Measurements from ENCODE around the gene BACH2.

BACH2 gene

GRCh38 chr6:90202156-90202555 is 94.5 kb downstream of the BACH2 start:
- no peaks in the 10 kb centered on the region for H3K9me3 ChIP-seq (ENCODE audit: severe bottlenecking)
- no peak for TF ChIP-seq CTCF (IDR thresholded peaks at IDR 0.05; ENCODE audit: poor library complexity, severe bottlenecking)
- H3K27ac ChIP-seq (ENCODE audit: poor library complexity, severe bottlenecking), result no peak overlapping the region
- no peaks in the 10 kb centered on the region for H3K27me3 ChIP-seq (ENCODE audit: insufficient read depth, poor library complexity, severe bottlenecking)
- ATAC-seq (ENCODE audit: low read depth) (no peak), DNase-seq (ENCODE audit: low spot score) (no peak)
- no peak overlapping the region for H3K4me3 ChIP-seq (ENCODE audit: severe bottlenecking)
- H3K4me1 ChIP-seq (ENCODE audit: insufficient read depth, poor library complexity, severe bottlenecking), result peaks cover 8% of the 10 kb centered on the region
- no peaks in the 10 kb centered on the region for H3K36me3 ChIP-seq (ENCODE audit: low read depth)

- Histone ChIP-seq H3K36me3 (ENCODE audit: low read depth) (no peaks in the 10 kb centered on the region), H3K9me3 (ENCODE audit: severe bottlenecking) (no peaks in the 10 kb centered on the region)
- ATAC-seq (ENCODE audit: low read depth), result no peak
Measured at GRCh38 chr6:90199900-90200299, 96.7 kb downstream of the BACH2 start.

GRCh38 chr6:90198758-90199425 is 97.8 kb downstream of the BACH2 start:
- no peak for DNase-seq (ENCODE audit: low spot score)
- TF ChIP-seq CTCF (IDR thresholded peaks at IDR 0.05; ENCODE audit: poor library complexity, severe bottlenecking), result no peak

More at GRCh38 chr6:90199900-90200299, 96.7 kb downstream of the BACH2 start:
- Histone ChIP-seq H3K27me3 (ENCODE audit: insufficient read depth, poor library complexity, severe bottlenecking) (no peaks in the 10 kb centered on the region), H3K4me1 (ENCODE audit: insufficient read depth, poor library complexity, severe bottlenecking) (peaks cover 8% of the 10 kb centered on the region), H3K27ac (ENCODE audit: poor library complexity, severe bottlenecking) (no peak overlapping the region), H3K4me3 (ENCODE audit: severe bottlenecking) (no peak overlapping the region)
- no peak for TF ChIP-seq CTCF (IDR thresholded peaks at IDR 0.05; ENCODE audit: poor library complexity, severe bottlenecking)
- no peak for DNase-seq (ENCODE audit: low spot score)

GRCh38 chr6:90197854-90198496 is 98.7 kb downstream of the BACH2 start:
- H3K36me3 ChIP-seq (ENCODE audit: low read depth), result no peaks in the 10 kb centered on the region
- H3K27me3 ChIP-seq (ENCODE audit: insufficient read depth, poor library complexity, severe bottlenecking), result no peaks in the 10 kb centered on the region
- H3K9me3 ChIP-seq (ENCODE audit: severe bottlenecking), result no peaks in the 10 kb centered on the region
- H3K4me3 ChIP-seq (ENCODE audit: severe bottlenecking), result no peak overlapping the region
- no peak for TF ChIP-seq CTCF (IDR thresholded peaks at IDR 0.05; ENCODE audit: poor library complexity, severe bottlenecking)
- DNase-seq (ENCODE audit: low spot score), result no peak
- no peak for ATAC-seq (ENCODE audit: low read depth)
- peaks cover 4% of the 10 kb centered on the region for H3K4me1 ChIP-seq (ENCODE audit: insufficient read depth, poor library complexity, severe bottlenecking)
- no peak overlapping the region for H3K27ac ChIP-seq (ENCODE audit: poor library complexity, severe bottlenecking)

More at GRCh38 chr6:90198758-90199425, 97.8 kb downstream of the BACH2 start:
- Histone ChIP-seq H3K4me3 (ENCODE audit: severe bottlenecking) (no peak overlapping the region), H3K4me1 (ENCODE audit: insufficient read depth, poor library complexity, severe bottlenecking) (peaks cover 6% of the 10 kb centered on the region), H3K36me3 (ENCODE audit: low read depth) (no peaks in the 10 kb centered on the region), H3K27ac (ENCODE audit: poor library complexity, severe bottlenecking) (no peak overlapping the region), H3K9me3 (ENCODE audit: severe bottlenecking) (no peaks in the 10 kb centered on the region), H3K27me3 (ENCODE audit: insufficient read depth, poor library complexity, severe bottlenecking) (no peaks in the 10 kb centered on the region)
- no peak for ATAC-seq (ENCODE audit: low read depth)
